HEK293T (cell line): Measurements from ENCODE around the gene DLX1.

ENCODE experiments used
- CTBP1 ChIP-seq: fragments of 450-650 bp; IDR thresholded peaks from 2 replicates; pipeline ENCODE4 v1.6.1; 2016; ENCODE audit warnings: borderline replicate concordance
- ELF4 ChIP-seq: fragments of 450-650 bp; IDR thresholded peaks from 2 replicates; pipeline ENCODE4 v1.6.1; 2017; ENCODE audit warnings: antibody characterized with exemption
- FOXA1 ChIP-seq: fragments of 450-650 bp; IDR thresholded peaks from 2 replicates; pipeline ENCODE4 v1.6.1; 2016; ENCODE audit warnings: mild to moderate bottlenecking
- LEF1 ChIP-seq: fragments of 450-650 bp; IDR thresholded peaks from 2 replicates; pipeline ENCODE4 v1.6.1; 2017; ENCODE audit warnings: mild to moderate bottlenecking, borderline replicate concordance
- TARDBP ChIP-seq: fragments of 450-650 bp; IDR thresholded peaks from 2 replicates; pipeline ENCODE4 v1.6.1; 2016
- TF ChIP-seq, protein P1 (sequence below): fragments of 450-650 bp; IDR thresholded peaks from 2 replicates; pipeline ENCODE4 v1.6.1; 2016

DNA sequence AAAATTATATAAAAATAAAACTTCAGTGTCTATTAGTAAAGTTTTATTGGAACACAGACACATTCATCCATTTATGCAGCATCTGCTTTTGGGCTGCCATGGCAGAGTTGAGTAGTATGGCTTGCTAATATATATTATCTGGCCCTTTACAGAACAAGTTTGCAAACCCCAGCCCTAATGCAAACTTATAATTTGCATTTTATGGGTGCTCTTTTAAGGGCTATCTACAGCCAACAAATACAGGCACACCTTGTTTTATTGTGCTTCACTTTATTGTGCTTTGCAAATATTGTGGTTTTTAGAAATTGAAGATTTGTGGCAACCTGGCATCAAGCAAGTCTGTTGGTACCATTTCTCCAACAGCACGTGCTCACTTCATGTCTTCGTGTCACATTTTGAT lies 52.6 kb downstream of the DLX1 start:
- TF ChIP-seq FOXA1, result no peak
- TF ChIP-seq ELF4, result no peak
- TF ChIP-seq, protein P1, sequence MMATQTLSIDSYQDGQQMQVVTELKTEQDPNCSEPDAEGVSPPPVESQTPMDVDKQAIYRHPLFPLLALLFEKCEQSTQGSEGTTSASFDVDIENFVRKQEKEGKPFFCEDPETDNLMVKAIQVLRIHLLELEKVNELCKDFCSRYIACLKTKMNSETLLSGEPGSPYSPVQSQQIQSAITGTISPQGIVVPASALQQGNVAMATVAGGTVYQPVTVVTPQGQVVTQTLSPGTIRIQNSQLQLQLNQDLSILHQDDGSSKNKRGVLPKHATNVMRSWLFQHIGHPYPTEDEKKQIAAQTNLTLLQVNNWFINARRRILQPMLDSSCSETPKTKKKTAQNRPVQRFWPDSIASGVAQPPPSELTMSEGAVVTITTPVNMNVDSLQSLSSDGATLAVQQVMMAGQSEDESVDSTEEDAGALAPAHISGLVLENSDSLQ, result no peak
- no peak for TF ChIP-seq TARDBP
- no peak for TF ChIP-seq LEF1
- TF ChIP-seq CTBP1, result no peak
